Sigmoid colon (tissue), 7 donors: ENCODE results near the gene PLCB1. TPM values are rescaled to one million over a fixed set of nuclear protein-coding genes. Genes with fewer than 3 reads are reported as not detected.

Experiments
- DNase-seq: peaks from one replicate; pipeline ENCODE4 v3.0.0-alpha.2; 2019
- H3K27ac ChIP-seq, 4 donors: fragments of 200-600 bp; sonication (generic); one replicate each; pipeline ENCODE4 v1.5.1; 2016 to 2019; ENCODE audit warnings: mild to moderate bottlenecking in 1 of 4
- H3K27me3 ChIP-seq, 3 donors: fragments of 200-600 bp; sonication (generic); one replicate each; pipeline ENCODE4 v1.5.1; 2019; ENCODE audit warnings: mild to moderate bottlenecking in 1 of 3
- H3K36me3 ChIP-seq, 4 donors: fragments of 200-600 bp; sonication (generic); one replicate each; pipeline ENCODE4 v1.5.1; 2016 to 2019
- H3K4me1 ChIP-seq, 4 donors: fragments of 200-600 bp; sonication (generic); one replicate each; pipeline ENCODE4 v1.5.1; 2017 to 2019
- H3K4me3 ChIP-seq, 4 donors: fragments of 200-600 bp; sonication (generic); one replicate each; pipeline ENCODE4 v1.5.1; 2017 to 2019; ENCODE audit warnings: mild to moderate bottlenecking in 2 of 4, moderate library complexity in 1 of 4
- H3K9me3 ChIP-seq, 4 donors: fragments of 200-600 bp in 3 of 4; sonication (generic) in 3 of 4; one replicate each; pipeline versions ENCODE4 v1.5.1 to v1.6.1; 2013 to 2019
- EP300 ChIP-seq, 4 donors: sonication (generic); formaldehyde crosslinking; IDR thresholded peaks; one replicate each; pipeline ENCODE4 v1.6.1; 2017; ENCODE audit warnings: antibody characterized with exemption in 4 of 4
- POLR2A ChIP-seq, 2 donors: fragments of 450-650 bp; IDR thresholded peaks; one replicate each; pipeline ENCODE4 v1.6.1; 2016; ENCODE audit warnings: antibody characterized with exemption in 2 of 2, mild to moderate bottlenecking in 2 of 2, moderate library complexity in 2 of 2
- POLR2AphosphoS5 ChIP-seq, 4 donors: sonication (generic); formaldehyde crosslinking; IDR thresholded peaks; one replicate each; pipeline ENCODE4 v1.6.1; 2017; ENCODE audit warnings: antibody characterized with exemption in 4 of 4
- WGBS, 2 donors: extraction: QIAGEN DNeasy Blood & Tissue Kit; methylation state at CpG; one replicate each; pipeline ENCODE4 v1.1.7; 2013; 5-methylcytosine and 5-hydroxymethylcytosine counted together
- intact Hi-C: fragments of 100-400 bp; cut with DNase I; formaldehyde crosslinking; loops from one replicate; pipeline ENCODE4 v1.15.1; 2023
- polyA plus RNA-seq, 3 donors: library from polyadenylated mRNA; stranded (reverse); fragments of 200-250 nt; gene quantifications; one replicate each; pipeline ENCODE4 v1.2.3, GENCODE V29; 2013
- total RNA-seq, 4 donors: library from RNA; depleted of rRNA; stranded (reverse); fragments of >200 nt; gene quantifications; one replicate each; pipeline ENCODE4 v1.1.0, GENCODE V29; 2016
- TF ChIP-seq, protein P1 (sequence below), 4 experiments: fragments of 450-650 bp in 3 of 4; fragments of 200-600 bp in 1 of 4; IDR thresholded peaks; one replicate each; pipeline ENCODE4 v1.5.1; 2016 to 2019; ENCODE audit warnings: antibody characterized with exemption in 4 of 4, mild to moderate bottlenecking in 3 of 4, moderate library complexity in 2 of 4
- donor health status: healthy with polysubstance abuse.
- donor health status: Bipolar disorder and iron deficiency.
- donor health status: healthy.

Gene PLCB1
- total and polyA plus RNA-seq, 7 donors: 0.92 to 117 (median 86.7) TPM

DNA sequence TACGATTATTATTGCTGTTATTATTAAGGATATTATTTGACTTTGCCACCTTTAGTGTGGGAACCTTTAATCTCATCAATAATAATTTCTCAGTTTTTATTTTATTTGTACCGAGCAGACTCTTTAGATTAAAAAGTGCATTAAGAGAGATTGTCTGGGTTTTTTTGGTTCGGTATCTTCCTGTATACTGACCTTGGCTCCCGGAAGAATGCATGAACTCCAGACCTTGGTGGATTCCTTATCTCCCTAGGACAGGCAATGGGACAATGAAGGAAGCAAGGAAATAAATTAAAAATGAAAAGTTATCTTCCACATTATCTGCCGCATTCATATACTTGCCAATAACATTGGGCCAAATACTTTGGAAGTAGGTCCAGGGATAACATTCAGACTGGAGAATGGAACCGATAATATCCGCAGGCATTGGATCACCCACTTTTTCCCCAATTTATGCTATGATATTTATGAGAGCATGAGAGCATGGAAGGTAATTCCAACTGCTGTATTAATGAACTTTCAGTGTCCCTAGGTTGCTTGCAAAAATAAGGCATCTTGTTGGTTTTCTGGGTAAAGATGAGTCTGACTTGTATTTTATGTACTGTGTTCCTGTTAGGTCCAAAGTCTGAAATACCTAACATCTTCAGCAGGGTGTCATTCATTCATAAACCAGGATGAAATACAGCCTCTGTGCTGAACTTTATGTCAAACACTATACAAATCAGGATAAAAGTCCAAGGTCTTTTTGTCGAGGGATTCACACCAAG lies 232.1 kb downstream of the PLCB1 start:
- intact Hi-C loops: no loop called here
- 80 to 89% methylated on average over 8 of the region's 8 CpGs for WGBS, 2 donors
- no peak for DNase-seq

DNA sequence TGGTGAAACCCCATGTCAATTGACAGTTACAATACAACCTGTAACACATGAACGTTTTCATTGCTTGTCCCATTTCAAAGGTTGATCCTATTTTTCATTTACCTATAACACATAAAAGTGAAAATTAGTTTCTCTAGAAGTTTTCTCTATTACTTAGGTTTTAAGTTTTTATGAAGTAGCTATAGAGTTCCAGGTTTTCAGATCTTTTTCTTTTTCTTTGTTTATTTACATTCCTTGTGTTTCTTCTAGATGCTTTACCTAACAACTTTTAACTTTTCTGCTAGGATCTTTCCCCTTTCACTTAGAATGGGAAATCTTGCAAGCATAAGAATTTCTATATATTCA lies 232.6 kb downstream of the PLCB1 start:
- 22 to 55% methylated on average over 1 of the region's 1 CpG for WGBS, 2 donors

More for the DNA sequence above, 232.1 kb downstream of the PLCB1 start:
- no peak overlapping the region for H3K27ac ChIP-seq
- H3K4me3 ChIP-seq: no peak overlapping the region
- peaks cover 0 to 20% (median 18%) of the 10 kb centered on the region in 4 donors for H3K4me1 ChIP-seq
- no peaks in the 10 kb centered on the region for H3K9me3 ChIP-seq
- no peaks in the 10 kb centered on the region for H3K27me3 ChIP-seq
- H3K36me3 ChIP-seq: no peaks in the 10 kb centered on the region
- TF ChIP-seq EP300 (IDR thresholded peaks at IDR 0.05) (no peak), POLR2A (IDR thresholded peaks at IDR 0.05) (no peak), POLR2AphosphoS5 (IDR thresholded peaks at IDR 0.05) (no peak)

DNA sequence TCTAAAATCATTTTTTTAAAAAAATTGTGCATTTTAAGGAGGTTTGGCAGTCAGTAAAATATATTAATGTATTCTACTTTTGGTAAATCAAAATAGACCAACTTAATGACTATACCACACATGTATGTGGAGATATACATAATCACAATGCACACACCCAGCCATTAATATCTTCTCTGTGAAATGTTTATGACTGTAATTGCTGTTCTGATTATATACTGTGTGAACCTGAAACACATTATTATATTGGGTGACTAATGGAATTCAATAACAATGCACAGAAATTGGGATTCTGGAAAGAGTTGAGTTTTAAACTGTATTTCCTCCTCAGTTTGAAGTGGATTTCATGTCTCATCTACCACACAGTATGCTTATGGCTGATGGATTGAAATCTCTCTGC lies 233.6 kb downstream of the PLCB1 start:
- Histone ChIP-seq H3K9me3 (no peaks in the 10 kb centered on the region), H3K27ac (no peak overlapping the region), H3K4me3 (no peak overlapping the region), H3K27me3 (no peaks in the 10 kb centered on the region), H3K36me3 (no peaks in the 10 kb centered on the region), H3K4me1 (peaks cover 0 to 12% (median 11%) of the 10 kb centered on the region in 4 donors)
- DNase-seq: no peak
- intact Hi-C loops: no loop called here
- no peak for TF ChIP-seq POLR2AphosphoS5 (IDR thresholded peaks at IDR 0.05)
- TF ChIP-seq, protein P1, sequence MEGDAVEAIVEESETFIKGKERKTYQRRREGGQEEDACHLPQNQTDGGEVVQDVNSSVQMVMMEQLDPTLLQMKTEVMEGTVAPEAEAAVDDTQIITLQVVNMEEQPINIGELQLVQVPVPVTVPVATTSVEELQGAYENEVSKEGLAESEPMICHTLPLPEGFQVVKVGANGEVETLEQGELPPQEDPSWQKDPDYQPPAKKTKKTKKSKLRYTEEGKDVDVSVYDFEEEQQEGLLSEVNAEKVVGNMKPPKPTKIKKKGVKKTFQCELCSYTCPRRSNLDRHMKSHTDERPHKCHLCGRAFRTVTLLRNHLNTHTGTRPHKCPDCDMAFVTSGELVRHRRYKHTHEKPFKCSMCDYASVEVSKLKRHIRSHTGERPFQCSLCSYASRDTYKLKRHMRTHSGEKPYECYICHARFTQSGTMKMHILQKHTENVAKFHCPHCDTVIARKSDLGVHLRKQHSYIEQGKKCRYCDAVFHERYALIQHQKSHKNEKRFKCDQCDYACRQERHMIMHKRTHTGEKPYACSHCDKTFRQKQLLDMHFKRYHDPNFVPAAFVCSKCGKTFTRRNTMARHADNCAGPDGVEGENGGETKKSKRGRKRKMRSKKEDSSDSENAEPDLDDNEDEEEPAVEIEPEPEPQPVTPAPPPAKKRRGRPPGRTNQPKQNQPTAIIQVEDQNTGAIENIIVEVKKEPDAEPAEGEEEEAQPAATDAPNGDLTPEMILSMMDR (IDR thresholded peaks at IDR 0.05): no peak
- no peak for TF ChIP-seq POLR2A (IDR thresholded peaks at IDR 0.05)
- no peak for TF ChIP-seq EP300 (IDR thresholded peaks at IDR 0.05)

More for the DNA sequence above, 232.6 kb downstream of the PLCB1 start:
- intact Hi-C loops: no loop called here
- Histone ChIP-seq H3K27ac (no peak overlapping the region), H3K9me3 (no peaks in the 10 kb centered on the region), H3K27me3 (no peaks in the 10 kb centered on the region), H3K36me3 (no peaks in the 10 kb centered on the region), H3K4me3 (no peak overlapping the region), H3K4me1 (peaks cover 0 to 20% (median 18%) of the 10 kb centered on the region in 4 donors)
- DNase-seq: no peak
- no peak for TF ChIP-seq POLR2AphosphoS5 (IDR thresholded peaks at IDR 0.05)
- no peak for TF ChIP-seq EP300 (IDR thresholded peaks at IDR 0.05)
- TF ChIP-seq, protein P1 (IDR thresholded peaks at IDR 0.05): no peak
- TF ChIP-seq POLR2A (IDR thresholded peaks at IDR 0.05): no peak

DNA sequence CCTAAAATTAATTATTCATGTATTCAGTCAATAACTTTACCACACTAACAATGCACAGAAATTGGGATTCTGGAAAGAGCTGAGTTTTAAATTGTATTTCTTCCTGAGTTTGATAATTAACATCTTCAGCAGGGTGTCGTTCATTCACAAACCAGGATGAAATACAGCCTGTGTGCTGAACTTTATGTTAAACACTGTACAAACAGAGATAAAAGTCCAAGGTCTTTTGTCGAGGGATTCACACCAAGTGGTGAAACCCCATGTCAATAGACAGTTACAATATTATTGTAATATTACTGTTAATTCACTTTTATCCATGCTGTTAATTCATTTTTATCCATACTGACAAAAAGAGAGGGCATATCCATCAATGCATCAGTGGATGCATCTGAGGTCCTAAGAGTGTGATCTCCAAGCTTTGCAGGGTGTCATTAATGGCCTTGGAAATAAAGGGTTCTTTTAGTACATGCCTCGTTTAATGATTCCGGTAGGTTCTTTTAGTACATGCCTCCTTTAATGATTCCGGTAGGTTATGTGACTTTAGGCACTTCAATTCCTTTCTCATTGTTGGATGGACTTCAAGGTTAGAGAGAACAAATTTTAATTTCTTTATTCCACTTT lies 234.3 kb downstream of the PLCB1 start:
- H3K4me1 ChIP-seq: peaks cover 0 to 5% (median 4%) of the 10 kb centered on the region in 4 donors
- H3K4me3 ChIP-seq: no peak overlapping the region
- H3K27me3 ChIP-seq: no peaks in the 10 kb centered on the region
- no peak for DNase-seq
- intact Hi-C loops: no loop called here
- no peak for TF ChIP-seq POLR2AphosphoS5 (IDR thresholded peaks at IDR 0.05)
- TF ChIP-seq, protein P1 (IDR thresholded peaks at IDR 0.05): no peak
- TF ChIP-seq POLR2A (IDR thresholded peaks at IDR 0.05): no peak
- no peak for TF ChIP-seq EP300 (IDR thresholded peaks at IDR 0.05)
- WGBS, 2 donors: 55 to 62% methylated on average over 5 of the region's 5 CpGs
- no peaks in the 10 kb centered on the region for H3K9me3 ChIP-seq
- H3K36me3 ChIP-seq: no peaks in the 10 kb centered on the region
- no peak overlapping the region for H3K27ac ChIP-seq

DNA sequence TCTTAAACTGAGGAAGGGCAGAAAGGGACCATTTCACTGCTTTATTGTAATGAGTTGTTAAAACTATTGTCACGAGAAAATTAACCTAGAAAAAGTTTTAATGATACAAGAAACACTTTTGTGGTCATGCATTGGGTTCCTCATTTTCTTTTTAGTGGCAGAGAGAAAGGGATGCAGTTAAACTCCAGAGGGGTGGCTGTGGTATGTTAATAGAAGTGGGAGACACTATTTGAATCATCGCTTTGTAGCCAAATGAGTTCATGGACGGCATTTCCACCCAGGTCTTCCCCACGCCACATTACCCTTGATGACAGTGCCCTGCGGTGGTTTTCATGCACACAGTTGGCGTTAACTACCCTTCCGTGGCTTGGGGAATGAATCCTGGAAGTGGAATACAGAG lies 235.6 kb downstream of the PLCB1 start:
- 68 to 74% methylated on average over 7 of the region's 7 CpGs for WGBS, 2 donors

More for the DNA sequence above, 235.6 kb downstream of the PLCB1 start:
- intact Hi-C loops: no loop called here
- Histone ChIP-seq H3K36me3 (no peaks in the 10 kb centered on the region), H3K9me3 (no peaks in the 10 kb centered on the region), H3K4me3 (no peak overlapping the region), H3K27me3 (no peaks in the 10 kb centered on the region), H3K4me1 (no peaks in the 10 kb centered on the region), H3K27ac (no peak overlapping the region)
- no peak for TF ChIP-seq POLR2A (IDR thresholded peaks at IDR 0.05)
- TF ChIP-seq, protein P1 (IDR thresholded peaks at IDR 0.05): no peak
- TF ChIP-seq EP300 (IDR thresholded peaks at IDR 0.05): no peak
- no peak for TF ChIP-seq POLR2AphosphoS5 (IDR thresholded peaks at IDR 0.05)
- no peak for DNase-seq
